Myocyte (in vitro differentiated cells): ENCODE data around the gene MPV17. TPM values are rescaled to one million over a fixed set of nuclear protein-coding genes. Genes with fewer than 3 reads are reported as not detected.
"Not testable (repeated sequence)": the region's sequence is repeated elsewhere in the genome, so short reads cannot be mapped to it uniquely, and the experiment has no call there.

Source experiments
- DNase-seq: peaks from one replicate; pipeline ENCODE4 v3.0.0-alpha.2; 2012; ENCODE audit warnings: low read depth
- total RNA-seq: library from RNA; depleted of rRNA; stranded (reverse); fragments of >200 nt; gene quantifications from 2 replicates; pipeline ENCODE4 v1.2.3, GENCODE V29; 2014

The MPV17 gene
- total RNA-seq, 1 donor from 2014 or later: 108 TPM

GRCh38 chr2:27300606-27301005 lies 22.3 kb downstream of the MPV17 start:
- DNase-seq: not testable (repeated sequence)

GRCh38 chr2:27298391-27299080 lies 24.4 kb downstream of the MPV17 start:
- no peak for DNase-seq

- no peak for DNase-seq
Measured at GRCh38 chr2:27297195-27297594, 25.7 kb downstream of the MPV17 start.

- no peak for DNase-seq
Measured at GRCh38 chr2:27296481-27296880, 26.4 kb downstream of the MPV17 start.

GRCh38 chr2:27294928-27295327 lies 28.0 kb downstream of the MPV17 start:
- no peak for DNase-seq

- DNase-seq: no peak
Measured at GRCh38 chr2:27291865-27292264, 31.0 kb downstream of the MPV17 start.

- no peak for DNase-seq
Measured at GRCh38 chr2:27290549-27290948, 32.3 kb downstream of the MPV17 start.

GRCh38 chr2:27288610-27289009 lies 34.3 kb downstream of the MPV17 start:
- no peak for DNase-seq

GRCh38 chr2:27285481-27285880 lies 37.4 kb downstream of the MPV17 start:
- DNase-seq: no peak

GRCh38 chr2:27284996-27285395 lies 37.9 kb downstream of the MPV17 start:
- no peak for DNase-seq

GRCh38 chr2:27282892-27283291 lies 40.0 kb downstream of the MPV17 start:
- DNase-seq: peak; percentile 72

GRCh38 chr2:27281855-27282559 lies 40.9 kb downstream of the MPV17 start, which contains the start of gene TRIM54:
Gene TRIM54, plus strand, starts transcription at chr2:27282429. Its CDS starts 303 bp downstream, at chr2:27282732.
- peak; percentile 97 for DNase-seq

GRCh38 chr2:27281442-27281841 lies 41.5 kb downstream of the MPV17 start:
- DNase-seq: peak; percentile 70

GRCh38 chr2:27280826-27281225 lies 42.1 kb downstream of the MPV17 start:
- peak; percentile 30 for DNase-seq

GRCh38 chr2:27278010-27278409 lies 44.9 kb downstream of the MPV17 start:
- no peak for DNase-seq

- no peak for DNase-seq
Measured at GRCh38 chr2:27275211-27276150, 47.4 kb downstream of the MPV17 start, which contains the start of gene DNAJC5G. Gene DNAJC5G, plus strand, starts transcription at chr2:27275433. Its CDS starts 1,296 bp downstream, at chr2:27276729.

- DNase-seq: not testable (repeated sequence)
Measured at GRCh38 chr2:27272537-27273522, 50.1 kb downstream of the MPV17 start.

GRCh38 chr2:27271631-27272340 lies 51.1 kb downstream of the MPV17 start:
- no peak for DNase-seq

- DNase-seq: no peak
Measured at GRCh38 chr2:27270670-27271069, 52.2 kb downstream of the MPV17 start.

GRCh38 chr2:27270131-27270530 lies 52.8 kb downstream of the MPV17 start:
- no peak for DNase-seq
